ENCODE measurements around the gene FBN1. TPM values are rescaled to one million over a fixed set of nuclear protein-coding genes. Genes with fewer than 3 reads are reported as not detected.

Gene FBN1
- total and polyA plus RNA-seq, 2 of the 13 experiments (the other 11 are each of a cell fraction or from before 2014, with no cell fraction given), result 1.5 to 3.0 TPM

- WGBS (ENCODE audit: low lambda C conversion rate), result 38% methylated on average over 1 of the region's 1 CpG
- no peak overlapping the region for H3K27ac ChIP-seq (ENCODE audit: extremely low read length, insufficient read depth, low read length)
- H4K20me1 ChIP-seq (ENCODE audit: insufficient read depth, low read length), result no peaks in the 10 kb centered on the region
- no peaks in the 10 kb centered on the region for H3K4me1 ChIP-seq (ENCODE audit: insufficient read depth, low read length)
- H2AFZ ChIP-seq (ENCODE audit: low read length), result no peak overlapping the region
- intact Hi-C loops (cut with micrococcal nuclease; ENCODE audit: unreplicated experiment) (no loop called here), in situ Hi-C loops (cut with HindIII; ENCODE audit: extremely low pct_ligation_motif_present, low pct_unique_long_range_greater_than_20kb) (no loop called here)
- H3K4me2 ChIP-seq (ENCODE audit: low read depth, low read length), result no peak overlapping the region
- FAIRE-seq (no peak), ATAC-seq (no peak), DNase-seq (ENCODE audit: low spot score) (no peak)
- no peaks in the 10 kb centered on the region for H3K79me2 ChIP-seq (ENCODE audit: insufficient read depth, low read length)
- no peak overlapping the region for H3K4me3 ChIP-seq (replicated peaks in 1 of 3; ENCODE audit: insufficient read depth in 1 of 3, low read depth in 2 of 3, low read length in 3 of 3)
- H3K9ac ChIP-seq (ENCODE audit: insufficient read depth, low read depth, low read length), result no peak overlapping the region
- ChIA-PET CTCF (ENCODE audit: low intra/inter-chr PET ratio, low total read pairs) (no interaction called here), POLR2A (no interaction called here)
- no peaks in the 10 kb centered on the region for H3K9me3 ChIP-seq (ENCODE audit: low read length)
- peaks cover 0 to 3% of the 10 kb centered on the region in 2 experiments; a peak in 1 of 5 replicates for H3K27me3 ChIP-seq (ENCODE audit: control insufficient read depth in 1 of 2, insufficient read depth in 2 of 2, low read length in 2 of 2)
- no TSS peak for BruUV-seq (replicated peaks)
- TF ChIP-seq ZBTB20 (CRISPR knock-in tag; IDR thresholded peaks at IDR 0.05; ENCODE audit: borderline replicate concordance, low read depth) (no peak), REST (IDR thresholded peaks at IDR 0.05; ENCODE audit: borderline replicate concordance in 1 of 2, low read depth in 1 of 2, low read length in 2 of 2) (no peak), ZNF652 (CRISPR knock-in tag; IDR thresholded peaks at IDR 0.05; ENCODE audit: borderline replicate concordance, low read depth) (no peak), ZNF20 (CRISPR knock-in tag; IDR thresholded peaks at IDR 0.05) (no peak), TBP (CRISPR knock-in tag; IDR thresholded peaks at IDR 0.05) (no peak), SKI (IDR thresholded peaks at IDR 0.05; ENCODE audit: partially characterized antibody) (no peak), DZIP1 (CRISPR knock-in tag; IDR thresholded peaks at IDR 0.05) (no peak), CTCF (CRISPR knock-in tag; IDR thresholded peaks at IDR 0.05) (no peak), SNAPC5 (CRISPR knock-in tag; IDR thresholded peaks at IDR 0.05; ENCODE audit: borderline replicate concordance) (no peak), ZNF790 (CRISPR knock-in tag; IDR thresholded peaks at IDR 0.05; ENCODE audit: borderline replicate concordance) (no peak), HOXA7 (CRISPR knock-in tag; IDR thresholded peaks at IDR 0.05) (no peak), MIER2 (CRISPR knock-in tag; IDR thresholded peaks at IDR 0.05) (no peak), REL (CRISPR knock-in tag; conservative IDR thresholded peaks at IDR 0.05) (no peak), ELF4 (CRISPR knock-in tag; IDR thresholded peaks at IDR 0.05; ENCODE audit: borderline replicate concordance) (no peak), PREB (CRISPR knock-in tag; IDR thresholded peaks at IDR 0.05) (no peak), ZFP37 (CRISPR knock-in tag; IDR thresholded peaks at IDR 0.05; ENCODE audit: borderline replicate concordance) (no peak)
- no peaks in the 10 kb centered on the region for H3K36me3 ChIP-seq (replicated peaks in 1 of 2; ENCODE audit: control insufficient read depth in 1 of 2, insufficient read depth in 2 of 2, low read length in 2 of 2)
These were observed 256.6 kb downstream of the FBN1 start for GRCh38 chr15:48388910-48389309.
